Epithelial cell of esophagus (primary cell): Measurements from ENCODE around the gene DCANP1.

Experiments used
- DNase-seq: peaks from one replicate; pipeline ENCODE4 v3.0.0; 2010; ENCODE audit warnings: low read depth
- H3K4me3 ChIP-seq: 2 replicates; pipeline ENCODE4 v1.5.1; 2011; ENCODE audit warnings: mild to moderate bottlenecking, low read length, control low read depth
- CTCF ChIP-seq: IDR thresholded peaks from 2 replicates; pipeline ENCODE4 v1.5.1; 2011; ENCODE audit warnings: low read depth, mild to moderate bottlenecking, low read length, control low read depth, inconsistent platforms; ENCODE audit not compliant: insufficient read depth; ENCODE audit errors: missing control alignments

The DCANP1 gene

GRCh38 chr5:135437422-135437795 is 9.7 kb downstream of the DCANP1 start:
- no peak for TF ChIP-seq CTCF
- no peak overlapping the region for H3K4me3 ChIP-seq
- no peak for DNase-seq

- no peak for DNase-seq
- TF ChIP-seq CTCF = no peak
- H3K4me3 ChIP-seq = no peak overlapping the region
Measured at GRCh38 chr5:135436951-135437418, 10.2 kb downstream of the DCANP1 start.

- no peak for DNase-seq
- TF ChIP-seq CTCF = no peak
- H3K4me3 ChIP-seq = no peak overlapping the region
Measured at GRCh38 chr5:135435467-135436330, 11.4 kb downstream of the DCANP1 start.

GRCh38 chr5:135434591-135435466 is 12.3 kb downstream of the DCANP1 start:
- DNase-seq = no peak
- TF ChIP-seq CTCF = no peak
- H3K4me3 ChIP-seq = no peak overlapping the region

- DNase-seq = peak; percentile 11
- H3K4me3 ChIP-seq = no peak overlapping the region
- TF ChIP-seq CTCF = no peak
Measured at GRCh38 chr5:135433681-135434426, 13.3 kb downstream of the DCANP1 start.

GRCh38 chr5:135432113-135432512 is 15.0 kb downstream of the DCANP1 start:
- no peak for TF ChIP-seq CTCF
- no peak overlapping the region for H3K4me3 ChIP-seq
- DNase-seq = no peak
